Hepatocyte (in vitro differentiated cells): ENCODE data around the gene TSFM. TPM values are rescaled to one million over a fixed set of nuclear protein-coding genes. Genes with fewer than 3 reads are reported as not detected.

ENCODE experiments used
- DNase-seq: peaks from one replicate; pipeline ENCODE4 v3.0.0-alpha.2; 2016; ENCODE audit warnings: low spot score
- H2AFZ ChIP-seq: fragments of 200-600 bp; sonication (generic); 2 replicates; pipeline ENCODE4 v1.6.0; 2016; ENCODE audit warnings: antibody characterized with exemption, mild to moderate bottlenecking
- H3K27ac ChIP-seq: fragments of 200-600 bp; sonication (generic); 2 replicates; pipeline ENCODE4 v1.5.1; 2016; ENCODE audit warnings: mild to moderate bottlenecking
- H3K27me3 ChIP-seq: fragments of 200-600 bp; sonication (generic); 2 replicates; pipeline ENCODE4 v1.6.1; 2016
- H3K36me3 ChIP-seq: fragments of 200-600 bp; sonication (generic); replicated peaks from 2 replicates; pipeline ENCODE4 v1.5.1; 2016; ENCODE audit warnings: low read depth; ENCODE audit not compliant: insufficient read depth
- H3K4me1 ChIP-seq: fragments of 200-600 bp; sonication (generic); 2 replicates; pipeline ENCODE4 v1.5.1; 2016; ENCODE audit warnings: mild to moderate bottlenecking, moderate library complexity; ENCODE audit not compliant: insufficient read depth
- H3K4me2 ChIP-seq: fragments of 200-600 bp; sonication (generic); 2 replicates; pipeline ENCODE4 v1.6.0; 2016
- H3K4me3 ChIP-seq: fragments of 200-600 bp; sonication (generic); 2 replicates; pipeline ENCODE4 v1.5.1; 2016; ENCODE audit warnings: mild to moderate bottlenecking
- H3K79me2 ChIP-seq: fragments of 200-600 bp; sonication (generic); 2 replicates; pipeline ENCODE4 v1.6.0; 2017; ENCODE audit warnings: mild to moderate bottlenecking
- H3K9me2 ChIP-seq: fragments of 200-600 bp; sonication (generic); replicated peaks from 2 replicates; pipeline ENCODE4 v1.6.0; 2017; ENCODE audit warnings: mild to moderate bottlenecking; ENCODE audit not compliant: insufficient read depth
- H3K9me3 ChIP-seq: fragments of 200-600 bp; sonication (generic); 2 replicates; pipeline ENCODE4 v1.5.1; 2016; ENCODE audit warnings: low read depth, mild to moderate bottlenecking
- H4K20me1 ChIP-seq: fragments of 200-600 bp; sonication (generic); 2 replicates; pipeline ENCODE4 v1.6.0; 2016; ENCODE audit warnings: mild to moderate bottlenecking; ENCODE audit not compliant: insufficient read depth, poor library complexity, severe bottlenecking
- CTCF ChIP-seq: fragments of 200-600 bp; sonication (generic); IDR thresholded peaks from 2 replicates; pipeline ENCODE4 v1.5.1; 2016; ENCODE audit warnings: antibody characterized with exemption, mild to moderate bottlenecking; ENCODE audit not compliant: poor library complexity
- EZH2 ChIP-seq: fragments of 200-600 bp; sonication (generic); IDR thresholded peaks from 2 replicates; pipeline ENCODE4 v1.6.1; 2016; ENCODE audit warnings: antibody characterized with exemption, mild to moderate bottlenecking, borderline replicate concordance
- EZH2phosphoT487 ChIP-seq: fragments of 200-600 bp; sonication (generic); IDR thresholded peaks from one replicate; pipeline ENCODE4 v1.6.1; 2018; ENCODE audit warnings: antibody characterized with exemption, mild to moderate bottlenecking, low read depth, moderate library complexity; ENCODE audit not compliant: unreplicated experiment, severe bottlenecking
- WGBS: methylation state at CpG from one replicate; pipeline ENCODE4 v1.1.6; 2016; ENCODE audit warnings: low lambda C conversion rate; ENCODE audit errors: missing lambda C conversion rate; 5-methylcytosine and 5-hydroxymethylcytosine counted together
- polyA plus RNA-seq: library from polyadenylated mRNA; unstranded; fragments of >200 nt; fragmentation: Nextera tagmentation; extraction: Ambion mirVana; gene quantifications from 2 replicates; pipeline ENCODE4 v1.2.1, GENCODE V29; 2016
- total RNA-seq: library from RNA; depleted of rRNA; stranded (reverse); fragments of >200 nt; gene quantifications from 2 replicates; pipeline ENCODE4 v1.2.3, GENCODE V29; 2014

TSFM gene
- total and polyA plus RNA-seq, 2 experiments from 2014 or later: 15.7 to 38.9 TPM

- peak; percentile 100 for DNase-seq
- no peaks in the 10 kb centered on the region for H3K9me3 ChIP-seq
- peak within 1 kb of the TSS; percentile 46 for H3K4me3 ChIP-seq
- peaks cover 38% of the 10 kb centered on the region for H3K79me2 ChIP-seq
- TF ChIP-seq EZH2 (no peak), EZH2phosphoT487 (no peak)
- no peaks in the 10 kb centered on the region for H3K9me2 ChIP-seq
- H2AFZ ChIP-seq: peak within 1 kb of the TSS; percentile 42
- H3K36me3 ChIP-seq: peaks cover 3% of the 10 kb centered on the region
- no peaks in the 10 kb centered on the region for H3K27me3 ChIP-seq
- WGBS: 1% methylated on average over 57 of the region's 58 CpGs
- H3K27ac ChIP-seq: peak within 1 kb of the TSS; percentile 96
- H3K4me2 ChIP-seq: peak within 1 kb of the TSS; percentile 88
- H4K20me1 ChIP-seq: peaks cover 3% of the 10 kb centered on the region
- peaks cover 22% of the 10 kb centered on the region for H3K4me1 ChIP-seq
Measured at GRCh38 chr12:57751788-57752667, 30.6 kb upstream of the TSFM start, which contains the start of gene CDK4. TSS of gene CDK4 (minus strand) at chr12:57752310. CDS start at chr12:57751717, 593 bp downstream.

- H3K27me3 ChIP-seq: no peaks in the 10 kb centered on the region
- H3K9me2 ChIP-seq: no peaks in the 10 kb centered on the region
- no peak for DNase-seq
- TF ChIP-seq CTCF (no peak), EZH2 (no peak), EZH2phosphoT487 (no peak)
- H3K4me1 ChIP-seq: peaks cover 22% of the 10 kb centered on the region
- peaks cover 38% of the 10 kb centered on the region for H3K79me2 ChIP-seq
- WGBS: 2% methylated on average over 5 of the region's 5 CpGs
- H2AFZ ChIP-seq: peak overlapping the region; percentile 22
- peaks cover 3% of the 10 kb centered on the region for H4K20me1 ChIP-seq
- no peak overlapping the region for H3K4me3 ChIP-seq
- peak overlapping the region; percentile 54 for H3K27ac ChIP-seq
- peaks cover 3% of the 10 kb centered on the region for H3K36me3 ChIP-seq
- peak overlapping the region; percentile 72 for H3K4me2 ChIP-seq
- no peaks in the 10 kb centered on the region for H3K9me3 ChIP-seq
Measured at GRCh38 chr12:57752668-57753000, 30.0 kb upstream of the TSFM start.

GRCh38 chr12:57753756-57754337 is 28.7 kb upstream of the TSFM start:
- Histone ChIP-seq H4K20me1 (peaks cover 3% of the 10 kb centered on the region), H3K4me2 (peak overlapping the region; percentile 85), H3K9me3 (no peaks in the 10 kb centered on the region), H3K27me3 (no peaks in the 10 kb centered on the region), H3K4me3 (no peak overlapping the region), H3K79me2 (peaks cover 39% of the 10 kb centered on the region), H3K4me1 (peaks cover 22% of the 10 kb centered on the region), H3K9me2 (no peaks in the 10 kb centered on the region), H3K27ac (peak overlapping the region; percentile 42), H2AFZ (no peak overlapping the region), H3K36me3 (no peaks in the 10 kb centered on the region)
- WGBS: 24% methylated on average over 1 of the region's 1 CpG
- no peak for DNase-seq
- no peak for TF ChIP-seq EZH2
- no peak for TF ChIP-seq CTCF
- TF ChIP-seq EZH2phosphoT487: no peak

- Histone ChIP-seq H3K9me3 (no peaks in the 10 kb centered on the region), H3K4me2 (peak within 1 kb of the TSS; percentile 85), H3K79me2 (peaks cover 31% of the 10 kb centered on the region), H3K36me3 (no peaks in the 10 kb centered on the region), H3K27me3 (no peaks in the 10 kb centered on the region), H3K4me1 (peaks cover 22% of the 10 kb centered on the region), H4K20me1 (peaks cover 3% of the 10 kb centered on the region), H3K4me3 (peak within 1 kb of the TSS; percentile 56), H3K9me2 (no peaks in the 10 kb centered on the region), H3K27ac (peak within 1 kb of the TSS; percentile 79), H2AFZ (peak within 1 kb of the TSS; percentile 30)
- no peak for TF ChIP-seq CTCF
- no peak for TF ChIP-seq EZH2
- no peak for TF ChIP-seq EZH2phosphoT487
- WGBS: 8% methylated on average over 6 of the region's 41 CpGs
- peak; percentile 89 for DNase-seq
Measured at GRCh38 chr12:57754411-57755193, 28.0 kb upstream of the TSFM start, which contains the start of gene MARCHF9. TSS of gene MARCHF9 (plus strand) at chr12:57755103. CDS start at chr12:57755529, 426 bp downstream.
